Adipose tissue (tissue), 3 donors: ENCODE results near the gene TMEM198. TPM values are rescaled to one million over a fixed set of nuclear protein-coding genes. Genes with fewer than 3 reads are reported as not detected.

Source experiments
- H3K27ac ChIP-seq: one replicate; pipeline ENCODE4 v1.5.1; 2013; ENCODE audit warnings: low read depth, low read length
- WGBS, 3 donors: extraction: QIAGEN DNeasy Blood & Tissue Kit; methylation state at CpG; one replicate each; pipeline ENCODE4 v1.1.7; 2013; 5-methylcytosine and 5-hydroxymethylcytosine counted together
- polyA plus RNA-seq, 3 donors: library from polyadenylated mRNA; stranded (reverse); fragments of 200-250 nt; gene quantifications; one replicate each; pipeline ENCODE4 v1.2.3, GENCODE V29; 2013
- donor health status: healthy with polysubstance abuse.
- donor health status: Bipolar disorder and iron deficiency.
- donor health status: healthy.

The TMEM198 gene
- polyA plus RNA-seq, 3 donors = 2.3 to 9.5 (median 3.7) TPM

DNA sequence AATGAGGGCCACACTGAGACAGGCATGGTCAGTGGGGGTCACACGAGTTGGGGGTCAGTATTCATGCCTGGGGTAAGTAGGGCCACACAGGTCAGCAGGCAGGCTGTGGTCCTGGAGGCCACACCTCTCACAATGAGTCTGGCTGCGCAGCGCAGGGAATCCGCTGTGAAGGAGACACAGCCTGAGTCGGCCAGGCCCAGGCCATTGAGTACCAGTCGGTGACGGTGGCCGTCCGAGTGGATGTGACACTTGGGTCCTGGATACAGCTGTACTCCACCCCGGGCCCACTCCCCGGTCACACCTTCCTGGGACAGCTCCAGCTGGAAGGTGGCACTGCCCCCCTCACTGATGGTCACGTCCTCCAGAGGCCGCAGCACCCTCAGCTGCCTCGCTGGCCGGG lies 10.5 kb downstream of the TMEM198 start:
- no peak overlapping the region for H3K27ac ChIP-seq
- WGBS, 3 donors = 91 to 95% (median 92%) methylated on average over 15 of the region's 15 CpGs

DNA sequence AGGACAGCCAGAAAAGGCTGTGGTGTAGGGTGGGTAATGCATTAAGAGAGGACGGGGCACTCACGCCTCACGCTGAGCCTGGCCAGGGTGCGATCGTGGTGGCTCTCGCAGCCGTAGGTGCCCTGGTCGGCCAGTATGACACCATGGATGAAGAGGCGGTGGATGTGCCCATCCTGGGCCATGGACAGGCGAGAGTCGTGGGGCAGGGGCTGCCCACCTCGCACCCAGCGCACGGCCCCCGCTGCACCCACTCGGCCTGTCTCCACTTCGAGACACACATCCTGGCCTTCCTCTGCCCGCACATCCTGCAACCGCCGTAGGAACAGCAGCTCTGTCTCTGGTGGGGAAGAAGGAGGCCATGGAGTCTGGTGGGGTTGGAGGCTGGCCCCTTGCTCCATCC lies 12.1 kb downstream of the TMEM198 start:
- WGBS, 3 donors = 93 to 99% (median 97%) methylated on average over 16 to 20 of the region's 20 CpGs
- no peak overlapping the region for H3K27ac ChIP-seq

DNA sequence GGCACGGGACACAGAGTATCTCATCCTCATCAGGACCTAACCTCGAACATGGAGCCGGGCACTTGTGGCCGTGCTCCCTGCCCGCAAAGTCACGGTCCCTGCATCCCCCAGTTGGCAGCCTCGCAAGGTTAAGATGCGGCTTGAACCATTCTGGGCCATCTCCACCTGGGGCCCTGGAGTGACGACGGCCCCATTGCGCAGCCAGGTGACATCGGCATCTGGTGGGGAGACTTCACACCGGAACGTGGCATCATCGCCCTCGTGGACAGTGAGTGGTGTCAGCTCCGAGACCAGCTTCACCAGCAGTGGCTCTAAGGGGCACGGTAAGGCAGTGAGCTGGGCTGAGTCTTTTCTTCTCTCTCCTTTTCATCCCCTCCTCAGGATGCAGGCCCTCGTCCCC lies 12.6 kb downstream of the TMEM198 start:
- no peak overlapping the region for H3K27ac ChIP-seq
- WGBS, 3 donors = 93 to 98% (median 94%) methylated on average over 18 to 19 of the region's 19 CpGs

DNA sequence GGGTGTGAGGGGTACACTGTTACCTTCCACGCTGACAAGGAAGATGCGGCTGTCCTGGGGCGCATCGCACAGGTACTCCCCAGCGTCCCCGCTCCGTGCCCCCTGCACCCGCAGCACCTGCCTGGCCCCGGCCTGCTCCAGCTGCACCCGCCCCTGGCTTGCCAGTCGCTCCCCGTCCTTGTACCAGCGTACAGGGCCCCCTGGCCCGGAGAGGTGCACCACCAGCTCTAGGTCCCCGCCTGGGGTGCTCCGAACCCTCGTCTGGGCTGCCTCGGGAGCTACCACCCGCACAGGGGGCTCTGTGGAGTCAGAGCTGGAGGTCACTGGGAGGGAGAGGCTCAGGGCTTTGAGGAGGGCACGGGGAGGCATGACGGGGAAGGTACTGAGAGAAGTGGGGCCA lies 13.5 kb downstream of the TMEM198 start:
- WGBS, 3 donors = 91 to 96% (median 92%) methylated on average over 21 of the region's 21 CpGs
- no peak overlapping the region for H3K27ac ChIP-seq

DNA sequence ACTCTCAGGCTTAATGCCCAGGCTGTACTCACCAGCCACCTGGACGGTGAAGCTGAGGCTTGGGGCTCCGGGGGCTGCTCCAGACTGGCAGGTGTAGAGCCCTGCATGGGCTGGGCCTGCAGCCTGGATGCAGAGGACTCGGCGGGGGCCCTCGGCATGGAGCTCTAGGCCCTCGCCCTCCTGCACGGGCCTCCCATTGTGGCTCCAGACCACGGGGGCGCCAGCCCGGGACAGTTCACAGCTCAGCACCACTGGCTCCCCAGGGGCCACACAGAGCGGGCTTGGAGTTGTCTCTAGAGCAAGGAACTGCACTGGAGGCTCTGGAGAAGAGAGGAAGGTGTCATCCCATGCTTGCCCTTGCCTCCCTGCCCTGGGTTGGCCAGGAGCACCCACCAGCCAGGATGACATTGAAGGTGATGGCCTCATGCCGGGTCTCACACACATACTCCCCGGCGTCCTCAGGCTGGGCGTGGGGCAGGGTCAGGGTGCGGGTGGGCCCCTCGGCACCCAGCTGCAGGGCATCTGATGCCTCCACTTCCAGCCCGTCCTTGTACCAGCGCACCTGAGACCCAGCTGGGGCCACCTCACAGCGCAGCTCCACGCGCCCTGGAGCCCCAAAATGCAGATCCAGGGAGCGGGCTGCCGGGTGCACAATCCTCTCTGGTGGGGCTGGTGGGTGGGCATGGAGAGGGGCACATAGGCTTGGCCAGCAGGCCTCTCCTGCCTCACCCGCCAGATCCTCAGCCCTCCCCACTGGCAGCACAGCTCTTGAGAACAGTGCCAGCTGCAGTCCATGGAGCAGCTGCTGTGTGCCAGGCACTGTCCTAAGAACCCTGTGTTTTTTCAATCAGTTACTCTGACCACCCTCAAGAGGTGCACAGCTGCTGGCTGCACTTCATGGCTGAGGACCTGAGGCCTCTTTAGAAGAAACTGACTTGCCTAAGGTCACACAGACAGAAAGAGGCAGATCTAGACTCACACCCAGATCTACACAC lies 14.3 kb downstream of the TMEM198 start:
- WGBS, 3 donors = 85 to 94% (median 93%) methylated on average over 22 to 25 of the region's 25 CpGs
- H3K27ac ChIP-seq = no peak overlapping the region

DNA sequence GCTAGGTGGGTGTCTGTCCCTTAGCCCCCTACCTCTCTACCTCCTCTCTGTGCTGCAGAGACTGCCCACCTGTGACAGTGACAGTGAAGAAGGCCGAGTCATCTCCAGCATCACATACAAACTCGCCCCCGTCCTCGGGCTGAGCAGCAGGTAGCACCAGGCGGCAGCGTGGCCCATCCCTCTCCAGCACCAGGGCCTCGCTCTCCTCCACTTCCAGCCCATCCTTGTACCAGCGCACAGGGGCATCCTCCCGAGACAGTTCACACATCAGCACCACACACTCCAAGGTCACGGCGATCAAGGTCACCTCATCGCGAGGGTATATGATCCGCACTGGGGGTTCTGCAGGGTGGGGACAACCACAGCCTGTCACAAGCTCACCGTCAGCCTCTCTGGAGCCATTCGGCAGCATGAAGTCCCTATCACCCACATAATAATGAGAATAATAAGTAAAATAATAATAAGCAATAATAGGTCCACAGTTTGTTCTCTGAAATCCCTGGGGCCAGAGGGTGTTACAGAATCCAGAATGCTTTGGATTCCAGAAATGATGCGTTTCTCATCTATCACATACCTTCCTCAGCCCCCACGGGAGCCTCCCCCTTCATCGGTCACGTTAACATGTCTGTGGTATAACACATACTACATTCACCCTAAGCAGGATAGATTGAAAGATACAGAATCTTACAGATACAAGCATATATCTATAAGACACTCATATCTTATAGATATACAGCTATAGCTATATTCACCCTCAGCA lies 15.5 kb downstream of the TMEM198 start:
- WGBS, 3 donors = 85 to 91% (median 90%) methylated on average over 19 to 20 of the region's 20 CpGs
- no peak overlapping the region for H3K27ac ChIP-seq

DNA sequence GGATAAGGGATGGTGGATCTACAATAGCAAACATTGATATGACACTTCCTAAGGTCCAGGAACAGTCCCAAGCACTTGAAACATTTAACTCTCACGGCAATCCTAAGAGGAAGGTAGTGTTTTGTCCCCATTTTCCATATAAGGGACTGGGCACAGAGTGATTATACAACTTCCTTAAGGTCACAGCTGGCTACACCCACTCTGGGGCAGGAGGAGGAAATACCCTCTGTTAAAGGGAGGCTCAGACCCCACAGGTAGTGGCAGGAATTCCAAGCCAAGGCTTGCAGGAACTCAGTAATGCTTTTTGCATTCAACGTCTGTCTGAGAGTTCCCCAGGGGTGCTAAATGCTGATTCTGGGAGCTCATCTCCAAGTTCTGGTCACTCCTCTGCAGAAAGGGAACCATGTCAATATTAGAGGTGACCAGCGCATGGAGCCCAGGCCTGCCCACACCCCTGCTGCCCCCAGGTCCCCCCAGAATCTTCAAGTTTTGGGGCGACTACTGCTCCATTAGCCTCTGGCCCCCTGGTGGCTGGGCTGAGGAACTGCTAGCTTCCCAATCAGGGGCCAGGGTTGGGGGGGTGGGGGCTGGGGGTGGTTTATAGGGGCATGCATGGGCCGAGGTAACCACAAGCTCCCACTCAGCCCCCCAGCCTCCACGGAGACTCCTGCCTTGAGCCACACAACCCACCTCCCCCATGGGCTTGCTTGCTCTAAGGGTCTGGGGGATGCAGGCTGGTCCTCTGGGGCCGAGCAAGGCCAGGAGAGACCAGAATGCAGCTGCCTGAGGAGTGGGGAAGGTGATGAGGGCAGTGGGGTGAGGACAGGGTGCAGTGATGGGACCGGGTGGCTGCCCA lies 16.4 kb downstream of the TMEM198 start:
- 28 to 33% (median 30%) methylated on average over 8 of the region's 8 CpGs for WGBS, 3 donors
- H3K27ac ChIP-seq = no peak overlapping the region

DNA sequence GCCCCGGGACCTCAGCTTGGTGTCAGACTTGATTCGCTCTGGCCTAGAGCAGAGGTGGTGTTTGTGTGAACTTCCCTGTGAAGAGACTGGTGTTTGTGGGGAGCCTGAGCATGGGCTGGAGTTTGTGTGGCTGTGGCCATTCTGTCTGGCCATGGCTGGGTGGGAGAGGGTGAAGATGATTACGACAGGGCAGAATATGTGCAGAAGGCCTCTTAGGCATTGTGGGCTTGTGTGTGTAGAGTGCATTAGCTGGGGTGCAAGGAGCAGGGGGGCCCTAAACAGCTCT lies 17.0 kb downstream of the TMEM198 start:
- no peak overlapping the region for H3K27ac ChIP-seq
- 85 to 89% (median 88%) methylated on average over 3 of the region's 3 CpGs for whole genome bisulfite sequencing, 3 donors

DNA sequence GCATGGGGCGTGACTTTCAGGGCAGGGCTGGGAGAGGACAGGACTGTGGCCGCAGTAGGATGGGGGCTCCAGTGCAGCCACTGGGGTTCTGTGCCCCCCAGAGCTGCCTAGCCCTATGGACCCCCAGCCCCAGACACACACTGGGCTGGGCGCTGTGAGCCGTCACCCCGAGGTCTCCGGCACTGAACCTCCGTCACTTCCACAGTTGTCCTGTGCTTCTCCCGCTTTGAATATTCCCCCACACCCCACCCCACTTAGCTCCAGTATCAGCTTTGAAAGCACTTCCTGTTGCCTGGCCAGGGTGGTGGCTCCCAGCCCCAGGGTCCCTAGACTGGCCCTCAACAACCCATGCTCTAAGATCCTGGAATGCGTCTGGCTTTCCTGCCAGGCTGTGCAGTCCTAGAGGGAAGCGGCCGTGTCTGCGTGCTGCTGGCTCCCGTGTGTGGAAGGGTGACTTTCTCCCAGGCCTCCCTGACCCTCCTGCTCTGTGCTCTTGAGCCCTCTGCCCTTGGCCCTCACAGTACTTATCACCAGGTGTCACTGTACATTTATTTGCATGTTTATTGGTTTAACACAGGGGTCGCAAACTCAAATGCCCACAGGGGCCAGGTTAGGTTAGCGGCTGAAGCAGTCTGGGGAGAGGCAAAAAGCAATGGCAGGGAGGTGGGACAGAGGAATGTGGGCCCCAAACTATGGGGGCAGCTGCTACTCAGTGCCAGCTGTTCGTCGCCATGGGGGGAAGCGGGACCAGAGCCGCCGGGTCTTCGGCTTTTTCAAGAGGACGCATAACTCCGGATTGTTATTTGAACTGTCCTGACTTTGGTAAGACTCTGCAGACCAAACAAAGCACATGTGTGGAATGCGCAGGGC lies 17.6 kb downstream of the TMEM198 start:
- 79 to 85% (median 80%) methylated on average over 24 of the region's 24 CpGs for WGBS, 3 donors
- H3K27ac ChIP-seq = no peak overlapping the region

DNA sequence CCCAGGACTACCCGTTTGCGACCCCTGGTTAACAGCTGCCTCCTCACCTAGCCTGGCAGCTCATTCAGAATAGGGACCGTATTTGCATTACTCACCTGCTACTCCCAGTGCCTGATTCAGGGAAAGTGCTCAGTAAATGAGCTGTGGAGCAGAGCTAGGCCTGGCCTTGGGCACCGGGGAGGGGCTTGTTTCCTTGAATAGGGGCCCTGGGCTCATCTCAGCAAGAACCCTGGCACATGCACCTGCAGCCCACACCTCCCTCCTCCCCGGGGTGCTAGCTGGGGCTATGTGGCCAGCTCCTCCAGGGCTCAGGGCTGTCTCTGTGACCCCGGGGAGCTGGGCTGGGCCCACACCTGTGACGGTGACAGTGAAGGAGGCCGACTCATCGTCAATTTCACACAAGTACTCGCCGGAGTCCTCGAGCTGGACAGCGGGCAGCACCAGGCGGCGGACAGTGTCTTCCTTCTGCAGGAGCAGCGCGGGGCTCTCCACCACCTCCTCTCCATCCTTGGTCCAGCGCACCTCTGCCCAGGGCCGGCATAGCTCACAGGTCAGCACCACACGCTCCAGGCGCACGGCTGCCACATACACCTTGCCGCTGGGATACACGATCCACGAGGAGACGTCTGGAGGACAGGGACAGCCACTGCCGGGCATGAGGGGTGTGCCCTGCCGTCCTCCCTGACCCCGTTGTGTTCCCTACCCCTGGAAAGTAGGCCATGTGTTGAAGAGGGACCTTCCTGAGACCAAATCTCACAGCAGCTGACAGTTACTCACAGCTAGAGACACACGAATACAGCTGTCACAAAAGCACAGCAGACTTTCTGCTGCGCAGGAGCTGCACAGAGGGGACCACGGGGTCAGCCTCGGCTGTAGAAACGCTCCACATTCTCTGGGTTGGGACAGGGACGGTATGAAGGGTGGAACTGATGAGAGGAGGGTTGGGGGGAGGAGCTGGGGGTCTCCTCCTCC lies 18.5 kb downstream of the TMEM198 start:
- WGBS, 3 donors = 78 to 88% (median 83%) methylated on average over 35 of the region's 35 CpGs
- H3K27ac ChIP-seq = no peak overlapping the region

DNA sequence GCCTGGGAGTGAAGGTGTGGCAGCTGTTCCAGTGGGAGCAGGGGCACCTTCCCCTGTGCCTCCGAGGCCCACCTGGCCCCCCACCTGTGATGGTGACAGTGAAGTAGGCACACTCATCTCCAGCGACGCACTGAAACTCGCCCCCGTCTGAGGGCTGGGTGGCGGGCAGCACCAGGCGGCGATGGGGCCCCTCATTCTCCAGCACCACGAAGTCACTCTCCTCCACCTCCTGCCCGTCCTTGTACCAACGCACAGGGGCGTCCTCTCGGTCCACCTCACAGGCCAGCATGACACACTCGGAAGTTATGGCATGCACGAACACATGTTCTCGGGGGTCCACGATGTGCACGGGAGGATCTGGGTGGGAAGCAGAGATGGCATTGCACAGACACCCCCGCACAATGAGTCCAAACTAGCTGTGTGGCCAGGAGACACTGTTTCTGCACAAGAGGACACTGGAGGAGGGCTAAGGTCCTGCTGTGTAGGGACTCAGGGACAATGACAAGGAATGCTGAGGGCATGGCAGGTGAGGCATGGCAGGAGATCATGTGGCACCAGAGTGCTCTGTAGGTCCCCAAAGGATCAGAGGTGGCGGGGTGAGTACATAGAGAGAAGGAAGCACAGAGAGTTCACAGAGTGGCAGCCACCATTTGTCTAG lies 19.6 kb downstream of the TMEM198 start:
- H3K27ac ChIP-seq = no peak overlapping the region
- 93% methylated on average over 20 of the region's 20 CpGs for WGBS, 3 donors

DNA sequence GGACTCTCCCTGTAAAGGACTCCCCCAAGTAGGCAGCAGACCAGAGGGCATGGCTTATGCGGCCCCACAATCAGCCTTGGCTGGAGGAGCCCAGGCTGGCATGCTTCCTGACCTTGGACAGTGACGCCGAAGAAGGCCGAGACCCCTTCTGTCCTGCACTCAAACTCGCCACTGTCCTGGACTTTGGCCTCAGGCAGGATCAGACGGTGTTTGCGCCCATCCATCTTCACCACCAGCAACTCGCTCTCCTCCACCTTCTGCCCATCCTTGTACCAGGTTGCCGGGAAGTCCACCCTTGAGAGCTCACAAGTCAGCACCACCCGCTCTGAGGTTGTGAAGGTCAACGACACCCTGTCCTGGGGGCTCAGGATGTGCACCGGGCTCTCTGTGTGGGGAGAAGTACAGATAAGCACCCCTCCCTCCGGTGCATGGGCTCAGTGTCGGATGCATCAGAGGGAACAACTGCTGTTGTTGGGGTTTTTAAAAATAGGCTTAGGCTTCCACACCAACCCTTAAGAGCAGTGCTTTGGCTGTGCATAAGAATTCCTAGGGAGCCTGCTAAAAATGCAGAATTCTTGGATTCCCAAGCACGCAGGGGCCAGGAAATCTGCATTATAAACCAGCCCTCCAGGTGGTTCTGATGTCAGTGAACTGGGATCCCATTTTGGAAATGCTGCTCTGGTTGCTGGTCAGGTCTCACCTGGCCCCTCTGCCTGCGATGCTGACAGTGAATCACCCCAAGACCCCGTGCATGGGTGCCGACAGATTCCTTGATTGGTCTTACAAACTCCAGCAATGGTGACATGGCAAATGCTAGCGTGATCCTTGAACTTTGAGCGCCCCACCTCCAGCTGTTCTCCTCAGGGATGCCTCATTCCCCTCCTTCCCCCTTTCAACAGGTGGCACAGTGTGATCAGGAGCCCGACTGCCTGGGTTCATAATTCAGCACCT lies 21.6 kb downstream of the TMEM198 start:
- no peak overlapping the region for H3K27ac ChIP-seq
- 85 to 89% (median 87%) methylated on average over 21 of the region's 21 CpGs for WGBS, 3 donors

DNA sequence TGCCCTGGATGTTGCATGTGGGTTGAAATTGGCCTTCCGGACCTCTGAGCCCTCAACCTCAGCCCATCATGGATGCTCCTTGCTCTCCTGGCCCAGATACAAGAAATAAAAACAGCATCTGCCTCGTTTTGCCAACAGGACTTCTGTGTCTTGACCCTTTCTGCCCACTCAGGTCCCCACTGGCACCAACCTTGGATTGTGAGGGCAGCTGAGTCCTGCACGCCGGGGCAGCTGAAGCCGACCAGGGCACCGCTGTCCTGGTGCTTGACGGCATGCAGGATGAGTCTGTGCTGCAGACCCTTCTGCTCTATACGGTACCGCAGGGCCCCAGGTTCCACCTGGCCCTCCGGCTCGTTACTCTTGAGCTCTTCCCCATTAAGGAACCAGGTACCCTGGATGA lies 22.8 kb downstream of the TMEM198 start:
- 87 to 92% (median 89%) methylated on average over 11 of the region's 11 CpGs for WGBS, 3 donors
- no peak overlapping the region for H3K27ac ChIP-seq

DNA sequence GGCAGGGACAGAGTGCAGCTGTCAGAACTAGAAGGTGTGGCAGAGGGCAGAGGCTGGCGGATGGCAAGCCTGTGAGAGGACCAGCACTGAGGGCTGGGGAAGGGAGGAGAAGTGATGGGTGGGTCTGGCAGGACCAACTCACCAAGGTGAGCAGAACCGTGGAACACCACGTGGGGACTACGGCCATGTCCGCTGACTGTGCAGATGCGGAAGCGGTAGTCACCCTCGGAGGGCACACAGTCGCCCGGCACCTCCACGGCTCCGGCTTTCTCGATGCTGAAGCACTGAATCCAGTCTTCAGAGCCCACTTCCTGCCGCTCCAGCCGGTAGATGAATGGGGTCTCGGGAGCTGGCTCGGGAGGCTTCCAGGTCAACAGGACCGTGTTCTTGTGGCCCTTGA lies 23.3 kb downstream of the TMEM198 start:
- WGBS, 3 donors = 93 to 96% (median 96%) methylated on average over 18 of the region's 18 CpGs
- no peak overlapping the region for H3K27ac ChIP-seq

DNA sequence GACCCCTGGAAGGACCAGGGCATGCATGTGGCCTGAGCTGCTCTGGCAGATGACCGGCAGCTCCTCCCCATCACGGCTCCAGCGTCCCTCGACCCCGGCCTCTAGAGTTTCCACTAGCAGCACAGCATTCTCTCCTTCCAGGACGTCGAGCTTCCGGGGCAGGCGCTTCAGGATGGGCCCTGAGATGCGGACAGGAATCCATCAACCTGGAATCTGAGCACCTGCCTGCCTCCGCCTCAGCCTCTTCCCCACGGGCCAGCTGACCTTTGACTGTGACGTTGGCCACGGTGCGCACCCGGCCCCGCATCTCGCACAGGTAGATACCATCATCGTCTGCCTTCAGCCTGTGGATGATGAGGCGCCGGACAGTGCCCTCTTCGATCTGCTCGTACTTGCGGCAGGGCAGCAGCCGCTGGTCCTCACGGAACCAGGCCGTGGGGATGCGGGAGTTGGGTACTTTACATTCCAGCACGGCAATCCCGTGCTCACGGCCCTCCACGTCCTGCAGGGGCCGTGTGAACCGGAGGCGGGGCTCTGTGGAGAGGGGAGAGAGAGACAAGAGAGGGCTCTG lies 24.0 kb downstream of the TMEM198 start:
- WGBS, 3 donors = 89 to 92% (median 91%) methylated on average over 35 of the region's 35 CpGs
- H3K27ac ChIP-seq = no peak overlapping the region
